Ascending aorta (tissue), 2 donors: Measurements from ENCODE around the gene HDAC11. TPM values are rescaled to one million over a fixed set of nuclear protein-coding genes. Genes with fewer than 3 reads are reported as not detected.

Experiments used
- DNase-seq, 2 donors: peaks; one replicate each; pipeline ENCODE4 v3.0.0-alpha.2; 2019; ENCODE audit warnings: low spot score in 2 of 2
- H3K27ac ChIP-seq, 2 donors: fragments of 200-600 bp; sonication (generic); one replicate each; pipeline ENCODE4 v1.5.1; 2016 to 2017; ENCODE audit warnings: mild to moderate bottlenecking in 1 of 2
- H3K27me3 ChIP-seq: fragments of 200-600 bp; sonication (generic); one replicate; pipeline ENCODE4 v1.5.1; 2017
- H3K36me3 ChIP-seq, 2 donors: fragments of 200-600 bp; sonication (generic); one replicate each; pipeline ENCODE4 v1.5.1; 2016
- H3K4me1 ChIP-seq, 2 donors: fragments of 200-600 bp; sonication (generic); one replicate each; pipeline ENCODE4 v1.5.1; 2016 to 2017; ENCODE audit warnings: mild to moderate bottlenecking in 1 of 2
- H3K4me3 ChIP-seq, 2 donors: fragments of 200-600 bp; sonication (generic); one replicate each; pipeline ENCODE4 v1.5.1; 2016 to 2017; ENCODE audit warnings: mild to moderate bottlenecking in 1 of 2
- H3K9me3 ChIP-seq, 2 donors: fragments of 200-600 bp; sonication (generic); one replicate each; pipeline ENCODE4 v1.5.1; 2016
- intact Hi-C: fragments of 100-400 bp; cut with DNase I; formaldehyde crosslinking; loops from one replicate; pipeline ENCODE4 v1.15.1; 2023
- total RNA-seq: library from RNA; depleted of rRNA; stranded (reverse); fragments of >200 nt; gene quantifications from one replicate; pipeline ENCODE4 v1.1.0, GENCODE V29; 2016
- TF ChIP-seq, protein P1 (sequence below), 3 experiments: fragments of 200-600 bp in 2 of 3; fragments of 450-650 bp in 1 of 3; sonication (generic) in 2 of 3; IDR thresholded peaks; one replicate each; pipeline ENCODE4 v1.5.1; 2016 to 2019; ENCODE audit warnings: antibody characterized with exemption in 3 of 3, mild to moderate bottlenecking in 1 of 3, moderate library complexity in 1 of 3

HDAC11 gene
- total RNA-seq, 1 donor from 2014 or later = 15.8 TPM

DNA sequence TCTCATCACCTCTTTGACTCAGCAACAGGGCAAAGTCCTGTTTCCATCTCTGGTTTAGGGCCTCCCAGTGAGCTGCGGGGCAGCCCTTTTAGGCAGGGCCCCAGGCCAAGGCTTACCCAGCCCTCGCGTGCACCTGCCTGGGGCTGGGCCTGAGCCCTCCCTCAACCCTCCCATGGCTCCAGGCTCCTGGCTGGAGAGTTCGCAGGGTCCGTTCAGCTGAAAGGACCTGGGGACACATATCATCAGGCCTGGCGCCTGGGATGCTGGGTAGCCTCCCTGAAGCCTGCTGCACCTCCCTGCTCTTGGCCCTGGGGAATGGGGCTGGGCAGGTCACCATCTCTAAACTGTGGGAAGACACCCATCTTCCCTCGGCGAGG, 29.7 kb downstream of the HDAC11 start:
- intact Hi-C loops = no loop called here
- DNase-seq = no peak
- Histone ChIP-seq H3K4me1 (peaks cover 0 to 2% of the 10 kb centered on the region in 2 donors), H3K27ac (no peak overlapping the region), H3K9me3 (no peaks in the 10 kb centered on the region), H3K36me3 (peaks cover 0 to 5% of the 10 kb centered on the region in 2 donors), H3K4me3 (no peak overlapping the region), H3K27me3 (no peaks in the 10 kb centered on the region)
- TF ChIP-seq, protein P1, sequence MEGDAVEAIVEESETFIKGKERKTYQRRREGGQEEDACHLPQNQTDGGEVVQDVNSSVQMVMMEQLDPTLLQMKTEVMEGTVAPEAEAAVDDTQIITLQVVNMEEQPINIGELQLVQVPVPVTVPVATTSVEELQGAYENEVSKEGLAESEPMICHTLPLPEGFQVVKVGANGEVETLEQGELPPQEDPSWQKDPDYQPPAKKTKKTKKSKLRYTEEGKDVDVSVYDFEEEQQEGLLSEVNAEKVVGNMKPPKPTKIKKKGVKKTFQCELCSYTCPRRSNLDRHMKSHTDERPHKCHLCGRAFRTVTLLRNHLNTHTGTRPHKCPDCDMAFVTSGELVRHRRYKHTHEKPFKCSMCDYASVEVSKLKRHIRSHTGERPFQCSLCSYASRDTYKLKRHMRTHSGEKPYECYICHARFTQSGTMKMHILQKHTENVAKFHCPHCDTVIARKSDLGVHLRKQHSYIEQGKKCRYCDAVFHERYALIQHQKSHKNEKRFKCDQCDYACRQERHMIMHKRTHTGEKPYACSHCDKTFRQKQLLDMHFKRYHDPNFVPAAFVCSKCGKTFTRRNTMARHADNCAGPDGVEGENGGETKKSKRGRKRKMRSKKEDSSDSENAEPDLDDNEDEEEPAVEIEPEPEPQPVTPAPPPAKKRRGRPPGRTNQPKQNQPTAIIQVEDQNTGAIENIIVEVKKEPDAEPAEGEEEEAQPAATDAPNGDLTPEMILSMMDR (IDR thresholded peaks at IDR 0.05) = no peak

DNA sequence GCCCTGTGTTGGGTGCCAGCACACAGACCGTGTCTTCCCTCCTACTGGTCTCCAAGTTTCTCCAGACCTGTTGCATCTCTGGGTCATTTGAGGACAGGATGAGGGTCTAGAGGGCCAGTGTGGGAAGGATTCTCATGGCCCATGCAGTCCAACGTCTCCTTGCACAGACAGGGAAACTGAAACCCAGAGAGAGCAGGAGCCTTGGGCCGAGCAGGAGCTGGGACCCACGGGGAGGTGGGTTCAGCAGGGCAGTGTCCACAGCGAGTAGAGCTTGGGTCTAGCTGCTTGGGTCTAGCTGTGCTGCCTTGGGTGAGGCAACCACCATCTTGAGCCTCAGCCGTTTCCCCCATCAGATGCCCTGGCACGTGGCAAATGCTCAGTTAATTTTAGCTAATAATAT, 32.3 kb downstream of the HDAC11 start:
- Histone ChIP-seq H3K27ac (no peak overlapping the region), H3K4me1 (peaks cover 0 to 14% of the 10 kb centered on the region in 2 donors), H3K4me3 (no peak overlapping the region), H3K27me3 (no peaks in the 10 kb centered on the region), H3K9me3 (no peaks in the 10 kb centered on the region), H3K36me3 (no peaks in the 10 kb centered on the region)
- TF ChIP-seq, protein P1 (IDR thresholded peaks at IDR 0.05) = no peak
- no peak for DNase-seq
- intact Hi-C loops = no loop called here

DNA sequence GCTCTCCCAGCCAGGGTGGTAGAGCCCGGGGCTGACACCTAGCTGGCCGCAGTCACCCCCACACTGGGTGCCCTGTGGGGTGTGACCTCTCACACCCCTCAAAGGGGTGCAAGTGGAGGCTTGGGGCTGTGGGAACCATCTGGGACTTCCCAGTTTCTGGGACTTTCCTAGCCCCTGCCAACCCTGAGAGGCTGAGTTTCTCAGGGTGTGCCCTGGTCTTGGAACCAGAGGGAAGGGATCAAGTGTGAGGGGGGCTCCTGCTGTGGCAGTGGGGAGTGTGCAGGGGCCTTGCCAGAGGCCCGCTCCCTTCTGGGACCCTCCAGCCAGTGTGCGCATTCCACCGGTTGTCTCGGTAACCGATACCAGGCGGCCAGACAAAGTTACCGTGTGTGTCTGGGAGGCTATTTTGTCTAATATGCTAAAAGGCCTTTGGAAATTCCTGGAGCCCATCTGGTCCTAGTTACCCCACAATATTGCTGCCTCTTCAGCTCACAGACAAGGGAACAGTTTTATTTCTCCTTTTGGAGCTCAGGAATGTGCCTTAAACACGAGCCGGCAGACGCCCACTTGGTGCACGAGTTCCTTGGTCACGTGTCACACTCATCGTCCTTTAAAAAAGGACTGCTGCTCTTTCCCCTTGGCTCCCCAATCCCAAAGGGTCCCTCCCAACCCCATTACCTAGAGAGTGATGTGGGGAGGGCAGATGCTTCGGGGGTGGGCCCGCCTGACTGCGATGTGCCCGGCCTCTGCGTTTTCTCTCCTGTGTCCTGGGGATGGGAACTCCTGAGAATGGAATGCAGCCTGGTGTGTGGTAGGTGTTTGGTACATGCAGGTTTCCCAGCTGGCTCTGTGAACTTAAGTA, 33.2 kb downstream of the HDAC11 start:
- intact Hi-C loops = no loop called here
- DNase-seq = no peak
- no peaks in the 10 kb centered on the region for H3K27me3 ChIP-seq
- peaks cover 0 to 20% of the 10 kb centered on the region in 2 donors for H3K4me1 ChIP-seq
- TF ChIP-seq, protein P1 (IDR thresholded peaks at IDR 0.05) = no peak
- no peaks in the 10 kb centered on the region for H3K36me3 ChIP-seq
- no peak overlapping the region for H3K4me3 ChIP-seq
- H3K27ac ChIP-seq = peak overlapping the region; percentile 10 to 49
- no peaks in the 10 kb centered on the region for H3K9me3 ChIP-seq

DNA sequence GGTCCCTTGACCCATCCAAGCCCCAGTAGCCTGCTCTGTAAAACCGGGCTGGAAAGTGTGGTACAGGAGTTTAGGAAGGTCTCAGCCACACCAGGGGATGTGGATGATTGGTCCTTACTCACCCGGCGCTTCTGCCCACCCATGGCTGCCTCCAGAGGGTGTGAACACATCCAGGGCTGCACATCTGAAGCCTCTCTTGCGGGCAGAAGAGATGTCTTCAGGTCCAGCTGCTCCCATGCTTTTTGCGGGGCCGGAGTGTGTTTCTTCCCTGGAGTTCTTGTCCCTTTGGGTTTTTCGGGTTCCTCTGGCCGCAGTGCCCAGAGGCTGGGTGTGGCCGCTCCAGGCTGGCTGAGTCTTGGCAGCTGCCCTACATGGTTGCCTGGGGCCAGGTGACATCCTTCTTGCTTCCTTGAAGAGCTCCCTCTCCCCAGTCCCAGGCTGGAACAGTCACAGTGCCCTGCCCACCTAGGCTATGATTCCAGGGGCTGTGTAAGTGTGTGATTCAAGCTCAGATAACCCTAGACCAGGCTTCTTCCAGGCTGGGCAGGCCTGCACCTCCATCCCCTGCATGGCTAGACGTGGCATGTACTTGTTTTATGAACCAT, 33.9 kb downstream of the HDAC11 start:
- no peaks in the 10 kb centered on the region for H3K36me3 ChIP-seq
- H3K9me3 ChIP-seq = no peaks in the 10 kb centered on the region
- DNase-seq = no peak
- no peak overlapping the region for H3K4me3 ChIP-seq
- intact Hi-C loops = no loop called here
- peaks cover 0 to 25% of the 10 kb centered on the region in 2 donors for H3K4me1 ChIP-seq
- TF ChIP-seq, protein P1 (IDR thresholded peaks at IDR 0.05) = no peak
- H3K27ac ChIP-seq = peak overlapping the region in 1 of 2 donors; percentile 10
- no peaks in the 10 kb centered on the region for H3K27me3 ChIP-seq

DNA sequence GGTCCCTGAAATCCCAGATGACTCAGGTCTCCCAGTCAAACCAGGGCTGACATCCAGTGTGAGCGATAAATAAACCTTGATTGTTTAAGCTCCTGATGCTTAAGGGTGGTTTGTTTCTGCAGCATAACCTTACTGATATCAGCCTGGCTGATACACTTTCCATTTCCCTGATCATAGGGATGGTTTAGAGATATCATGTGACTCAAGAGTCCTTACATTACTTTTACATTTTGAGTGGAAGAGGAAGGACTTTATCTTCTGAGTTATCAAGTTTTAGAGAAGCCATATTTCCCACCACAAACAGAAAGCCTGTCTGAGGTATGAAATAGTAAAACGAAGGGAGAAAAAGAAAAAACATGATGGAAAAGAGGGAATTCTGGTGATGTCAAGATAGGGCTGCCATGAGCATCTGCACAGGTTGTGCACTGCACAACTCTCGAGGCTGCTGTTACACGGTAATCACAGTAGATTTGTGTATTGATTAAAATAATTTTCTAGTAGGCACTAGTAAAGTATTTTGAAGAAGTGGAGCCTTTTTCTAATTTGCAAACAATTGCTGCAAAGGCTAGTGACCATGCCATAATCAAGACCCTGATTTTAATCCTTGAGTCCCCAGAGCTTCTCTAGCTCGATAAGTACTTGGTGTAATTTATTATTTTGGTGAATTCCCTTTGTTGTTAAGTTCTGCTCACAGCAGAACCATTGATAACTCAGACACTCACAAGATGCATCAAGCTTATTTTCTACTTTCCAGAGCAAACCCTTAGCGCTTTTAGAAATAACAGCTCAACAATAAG, 34.7 kb downstream of the HDAC11 start:
- Histone ChIP-seq H3K9me3 (no peaks in the 10 kb centered on the region), H3K27me3 (no peaks in the 10 kb centered on the region), H3K4me1 (peaks cover 0 to 27% of the 10 kb centered on the region in 2 donors), H3K4me3 (no peak overlapping the region), H3K36me3 (no peaks in the 10 kb centered on the region), H3K27ac (peak overlapping the region in 1 of 2 donors; percentile 10)
- intact Hi-C loops = loop anchor here (5.0 kb wide), 1 partner anchor 42 kb away; no protein-coding TSS in a partner anchor
- no peak for DNase-seq
- TF ChIP-seq, protein P1 (IDR thresholded peaks at IDR 0.05) = no peak
